GM18519 (cell line): ENCODE data around the gene CAB39.
"Not testable (repeated sequence)": the region's sequence is repeated elsewhere in the genome, so short reads cannot be mapped to it uniquely, and the experiment has no call there.

Experiments used
- ATAC-seq: cut with Tn5 transposase; IDR thresholded peaks from one replicate; pipeline ENCODE4 v1.9.1; 2021; ENCODE audit warnings: mild to moderate bottlenecking, moderate library complexity; ENCODE audit not compliant: unreplicated experiment, low FRiP score

CAB39 gene

GRCh38 chr2:230682546-230682945, 30.1 kb upstream of the CAB39 start:
- no peak for ATAC-seq

DNA sequence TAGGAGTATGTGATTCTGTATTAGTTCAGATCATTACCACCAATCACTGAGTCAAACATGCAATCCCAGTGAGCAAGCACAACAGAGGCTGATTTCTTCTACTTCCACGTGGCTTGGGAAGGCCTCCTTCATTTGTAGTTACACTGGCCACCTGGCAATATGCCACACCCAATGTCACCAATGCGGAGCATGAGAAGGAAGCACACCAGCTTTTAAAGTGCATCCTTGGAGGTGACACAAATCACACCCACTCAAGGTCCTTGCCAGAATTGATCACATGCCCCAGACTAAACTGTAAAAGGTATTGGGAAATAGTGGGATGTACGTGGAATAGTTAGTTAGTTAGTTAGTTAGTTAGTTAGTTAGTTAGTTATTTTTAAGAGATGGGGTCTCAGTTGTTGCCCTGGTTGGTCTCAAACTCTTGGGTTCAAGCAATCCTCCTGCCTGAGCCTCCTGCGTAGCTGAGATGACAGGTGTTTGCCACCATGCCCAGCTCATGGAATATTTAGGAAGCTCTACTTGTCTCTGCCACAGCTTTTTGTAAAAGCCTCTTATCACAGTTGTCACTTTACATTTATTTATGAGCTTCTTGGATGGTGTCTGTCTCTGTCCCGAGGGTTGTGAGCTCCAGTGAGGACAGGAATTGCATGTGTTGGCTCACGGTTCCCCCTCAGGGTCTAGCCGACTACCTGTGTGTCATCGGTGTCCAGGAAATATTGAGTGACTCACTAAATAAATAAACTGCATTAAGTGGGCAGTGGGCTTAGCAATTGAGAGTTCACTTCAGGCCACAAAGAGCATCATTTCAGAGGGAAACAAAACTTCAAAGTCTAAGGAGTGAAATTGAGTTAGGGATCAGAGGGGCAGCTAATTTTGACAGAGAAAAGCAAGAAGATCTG, 28.1 kb upstream of the CAB39 start:
- ATAC-seq = no peak

- no peak for ATAC-seq
These were observed 27.5 kb upstream of the CAB39 start for GRCh38 chr2:230685178-230685577.

DNA sequence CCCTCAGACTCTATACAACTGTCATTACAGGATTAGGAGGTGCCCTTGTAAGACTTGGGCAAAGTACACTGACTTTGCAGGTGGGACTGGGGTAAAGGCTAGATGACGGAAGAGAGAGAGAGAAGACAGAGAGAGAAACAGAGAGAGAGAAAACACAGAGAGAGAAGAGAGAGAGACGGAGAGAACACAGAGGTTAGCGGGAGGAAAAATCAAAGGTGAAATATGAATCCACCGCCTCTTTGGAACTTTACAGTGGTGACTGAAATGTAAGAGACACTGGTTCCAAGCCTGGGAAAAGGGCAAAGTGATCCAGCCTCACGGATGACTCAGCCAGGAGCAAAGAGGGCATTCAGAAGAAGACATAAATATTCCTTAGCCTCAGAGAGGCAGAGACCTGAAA, 25.1 kb upstream of the CAB39 start:
- no peak for ATAC-seq

DNA sequence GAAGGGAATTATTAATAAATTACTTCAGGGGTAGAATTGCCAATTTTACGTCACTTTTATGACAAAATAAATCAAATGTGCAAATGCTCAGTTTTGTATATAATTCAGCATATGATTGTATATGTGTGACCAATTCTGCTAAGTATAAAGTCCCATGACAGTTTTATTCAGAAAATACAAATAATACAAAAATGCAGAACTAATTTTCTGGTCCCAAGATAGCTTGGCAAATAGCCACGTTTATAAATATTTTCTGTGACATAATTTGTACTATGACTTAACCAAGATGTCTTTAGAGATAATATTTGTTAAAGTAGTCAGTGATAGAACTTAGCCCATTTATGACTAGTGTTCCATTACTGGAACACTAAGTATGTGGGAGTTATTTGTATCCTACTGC, 24.2 kb upstream of the CAB39 start:
- ATAC-seq = no peak

DNA sequence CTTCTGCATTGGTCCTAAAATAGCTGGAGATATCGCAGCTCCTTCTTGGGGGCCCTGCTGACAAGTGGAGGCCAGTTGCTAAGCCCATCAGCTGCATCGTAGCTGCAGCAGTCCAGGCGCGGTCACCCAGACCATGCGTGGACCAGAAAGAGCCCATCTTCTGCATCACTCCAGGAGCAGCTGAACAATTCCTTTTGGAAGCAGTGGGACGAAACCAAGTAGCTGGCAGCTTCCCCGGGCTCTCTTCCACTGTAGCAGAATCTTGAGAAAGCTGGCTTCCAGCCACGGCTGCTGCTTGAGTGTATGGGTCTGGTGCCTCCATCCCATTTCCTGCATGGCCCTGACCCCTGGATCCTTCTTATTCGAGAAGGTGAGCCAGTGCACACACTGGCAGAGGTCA, 22.2 kb upstream of the CAB39 start:
- no peak for ATAC-seq

DNA sequence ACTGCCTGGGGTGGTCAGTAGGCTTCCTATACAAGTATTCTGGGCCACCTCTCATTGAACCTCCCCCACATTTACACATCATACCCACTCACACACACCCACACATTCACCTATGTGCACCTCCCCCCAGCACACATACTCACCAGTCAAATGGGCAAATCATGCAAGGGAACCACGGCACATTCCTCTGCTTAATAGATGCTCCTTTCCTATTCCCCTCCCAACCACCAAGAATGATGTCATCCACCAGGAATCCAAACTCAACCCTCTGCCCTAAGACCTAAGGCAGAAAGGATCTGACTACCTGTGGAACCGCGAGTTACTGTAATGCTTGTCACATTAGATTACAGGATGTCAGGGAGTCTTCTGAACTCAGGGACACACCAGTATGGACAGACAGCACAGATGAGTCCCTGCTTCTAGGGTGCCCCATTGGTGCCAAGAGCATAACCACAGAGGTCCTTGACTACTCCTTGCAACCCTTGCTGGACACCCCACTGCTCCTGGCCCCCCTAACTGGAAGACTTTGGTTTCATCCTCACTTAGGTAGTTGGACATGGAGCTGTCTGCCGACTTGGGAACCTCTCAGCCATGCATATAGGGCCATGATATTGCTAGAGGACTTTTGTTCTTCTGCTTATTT, 21.5 kb upstream of the CAB39 start:
- no peak for ATAC-seq

DNA sequence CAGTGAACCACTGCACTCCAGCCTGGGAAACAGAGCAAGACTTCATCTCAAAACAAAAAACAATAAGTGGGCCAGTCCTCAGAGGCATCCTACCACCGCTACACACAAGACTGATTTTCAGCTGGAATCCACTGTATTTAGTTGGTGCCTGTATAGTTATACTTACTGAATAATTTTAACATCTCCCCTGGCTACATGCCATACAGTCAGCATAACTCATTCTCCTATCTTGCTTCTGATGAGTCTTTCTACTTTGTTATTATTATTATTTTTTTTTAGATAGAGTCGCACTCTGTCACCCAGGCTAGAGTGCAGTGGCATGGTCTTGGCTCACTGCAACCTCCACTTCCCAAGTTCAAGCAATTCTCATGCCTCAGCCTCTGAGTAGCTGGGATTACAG, 19.9 kb upstream of the CAB39 start:
- no peak for ATAC-seq

- ATAC-seq = no peak
These were observed 19.2 kb upstream of the CAB39 start for GRCh38 chr2:230693411-230693810.

- no peak for ATAC-seq
These were observed 18.4 kb upstream of the CAB39 start for GRCh38 chr2:230694241-230694640.

DNA sequence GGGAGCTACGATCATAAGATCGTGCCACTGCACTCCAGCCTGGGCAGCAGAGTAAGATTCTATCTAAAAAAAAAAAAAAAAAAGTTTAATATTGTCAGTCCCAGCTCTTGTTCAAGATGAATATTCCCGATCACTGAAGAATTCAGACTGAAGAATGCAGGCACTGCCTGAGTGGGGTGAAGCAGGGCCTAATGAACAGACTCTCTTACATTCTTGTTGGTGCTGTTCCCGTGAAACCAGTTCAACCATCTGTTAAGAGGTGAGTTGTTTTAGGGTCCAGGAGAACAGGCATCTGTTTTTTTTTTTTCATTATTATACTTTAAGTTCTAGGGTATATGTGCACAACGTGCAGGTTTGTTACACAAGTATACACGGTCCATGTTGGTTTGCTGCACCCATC, 17.1 kb upstream of the CAB39 start:
- no peak for ATAC-seq

- ATAC-seq = no peak
These were observed 16.0 kb upstream of the CAB39 start for GRCh38 chr2:230696670-230697069.

DNA sequence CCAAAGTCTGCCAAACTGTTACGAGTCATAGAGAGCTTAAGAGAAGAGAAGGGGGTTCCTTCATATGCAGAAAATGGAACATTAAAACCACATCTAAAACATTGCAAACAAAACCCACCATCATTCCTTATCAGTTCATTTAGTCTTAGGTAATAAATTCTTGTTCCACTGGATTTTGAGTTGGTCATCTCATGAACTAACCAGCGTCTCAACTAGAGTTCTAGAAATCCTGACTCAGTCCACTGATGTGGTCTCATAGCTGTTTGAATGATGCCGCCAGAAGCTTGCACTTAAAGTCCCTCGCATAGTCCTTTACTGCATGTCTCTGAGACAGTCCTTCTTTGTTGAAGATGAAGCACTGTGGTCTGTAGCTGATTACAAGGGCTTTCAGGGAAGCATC, 15.0 kb upstream of the CAB39 start:
- ATAC-seq = no peak

- not testable (repeated sequence) for ATAC-seq
These were observed 13.9 kb upstream of the CAB39 start for GRCh38 chr2:230698753-230699152.

DNA sequence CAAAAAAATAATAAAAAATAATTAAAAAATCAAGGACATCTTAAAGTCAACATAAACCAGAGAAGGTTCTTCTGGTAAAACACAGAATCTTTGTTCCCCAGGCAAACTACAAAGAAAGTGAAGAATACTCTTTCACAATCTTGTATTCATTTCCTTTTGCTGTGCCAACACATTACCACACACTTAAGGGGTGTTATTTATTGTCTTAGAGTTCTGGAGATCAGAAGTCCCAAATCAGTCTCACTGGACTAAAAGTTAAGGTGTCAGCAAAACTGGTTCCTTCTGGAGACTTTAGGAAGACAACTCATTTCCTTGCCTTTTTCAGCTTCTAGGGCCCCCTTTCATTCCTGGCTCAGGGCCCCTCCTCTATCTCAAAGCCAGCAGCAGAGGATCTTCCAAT, 12.2 kb upstream of the CAB39 start:
- ATAC-seq = no peak

DNA sequence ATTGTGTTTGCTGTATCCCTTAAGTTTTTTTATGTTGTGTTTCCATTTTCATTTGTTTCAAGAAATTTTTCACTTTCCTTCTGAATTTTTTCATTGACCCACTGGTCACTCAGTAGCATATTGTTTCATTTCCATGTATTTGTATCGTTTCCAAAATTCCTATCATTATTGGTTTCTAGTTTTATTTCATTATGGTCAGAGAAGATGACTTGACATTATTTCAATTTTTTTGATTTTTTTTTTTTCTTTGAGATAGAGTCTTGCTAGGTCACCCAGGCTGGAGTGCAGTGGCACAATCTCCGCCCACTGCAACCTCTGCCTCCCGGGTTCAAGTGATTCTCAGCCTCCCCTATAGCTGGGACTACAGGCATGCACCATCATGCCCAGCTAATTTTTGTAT, 11.3 kb upstream of the CAB39 start:
- no peak for ATAC-seq

DNA sequence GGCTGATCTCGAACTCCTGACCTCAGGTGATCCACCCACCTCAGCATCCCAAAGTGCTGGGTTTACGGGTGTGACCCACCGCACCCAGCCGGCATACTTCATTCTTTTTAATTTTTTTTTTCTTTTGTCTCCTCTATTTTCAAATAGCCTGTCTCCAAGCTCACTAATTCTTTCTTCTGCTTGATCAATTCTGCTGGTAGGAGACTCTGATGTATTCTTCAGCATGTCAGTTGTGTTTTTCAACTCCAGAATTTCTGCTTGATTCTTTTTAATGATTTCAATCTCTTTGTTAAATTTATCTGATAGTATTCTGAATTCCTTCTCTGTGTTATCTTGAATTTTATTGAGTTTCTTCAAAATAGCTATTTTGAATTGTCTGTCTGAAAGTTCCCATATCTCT, 10.2 kb upstream of the CAB39 start:
- ATAC-seq = not testable (repeated sequence)

GRCh38 chr2:230703514-230703913, 9.1 kb upstream of the CAB39 start:
- ATAC-seq = no peak

- ATAC-seq = no peak
These were observed 6.6 kb upstream of the CAB39 start for GRCh38 chr2:230706053-230706521.

DNA sequence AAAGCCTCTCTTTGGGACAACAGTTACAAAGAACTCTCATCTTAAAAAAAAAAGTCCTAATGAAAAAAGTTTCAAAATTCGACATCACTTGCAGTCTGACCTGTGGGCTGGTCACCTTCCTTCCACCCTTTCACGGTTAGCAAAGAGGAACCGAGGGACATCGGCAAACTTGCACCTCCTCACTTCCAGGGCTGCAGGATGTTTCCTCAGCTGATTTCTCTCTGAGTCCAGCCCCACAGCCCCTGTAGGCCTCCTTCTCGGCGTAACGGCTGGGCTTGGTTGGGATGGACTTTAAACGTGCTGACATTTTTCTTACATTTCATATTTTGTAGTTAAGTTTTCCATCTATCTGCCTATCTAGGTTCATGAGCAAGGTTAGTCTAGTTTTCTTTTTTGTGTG, 5.7 kb upstream of the CAB39 start:
- no peak for ATAC-seq

GRCh38 chr2:230708204-230708603, 4.4 kb upstream of the CAB39 start:
- ATAC-seq = no peak

DNA sequence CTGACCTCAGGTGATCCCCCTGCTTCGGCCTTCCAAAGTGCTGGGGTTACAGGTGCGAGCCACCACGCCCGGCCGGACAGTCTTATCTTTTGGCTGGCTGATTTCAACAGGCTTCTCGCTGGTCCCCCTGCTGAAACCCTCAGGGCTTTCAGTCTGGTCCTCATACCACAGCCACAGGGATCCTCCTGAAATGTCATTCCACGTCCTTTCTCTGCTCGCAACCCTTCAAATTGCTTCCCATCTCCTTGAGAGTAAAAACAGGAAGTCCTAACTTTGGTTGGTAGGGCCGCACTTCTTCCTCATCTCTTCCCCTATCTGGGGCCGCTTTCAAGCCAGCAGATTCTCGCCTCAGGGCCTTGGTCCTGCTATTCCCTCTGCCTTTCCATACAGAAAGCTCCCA, 1.4 kb upstream of the CAB39 start:
- ATAC-seq = no peak
